Lung microvascular endothelial cell (primary cell): ENCODE results near the gene CLEC18C. TPM values are rescaled to one million over a fixed set of nuclear protein-coding genes. Genes with fewer than 3 reads are reported as not detected.
"Not testable (repeated sequence)": the region's sequence is repeated elsewhere in the genome, so short reads cannot be mapped to it uniquely, and the experiment has no call there.

Experiments used
- DNase-seq, 2 donors: peaks; one replicate each; pipeline versions ENCODE4 v3.0.0 to v3.0.0-alpha.2; 2010; ENCODE audit warnings: low read depth in 2 of 2
- total RNA-seq: library from RNA; depleted of rRNA; stranded (reverse); fragments of >200 nt; gene quantifications from 2 replicates; pipeline ENCODE4 v1.2.1, GENCODE V29; 2014

Gene CLEC18C
- under 0.01 TPM in 2 replicates for total RNA-seq

GRCh38 chr16:70173212-70173837, at the start of gene CLEC18C:
Gene CLEC18C, plus strand, starts transcription at chr16:70173787. Its CDS starts 492 bp downstream, at chr16:70174279.
- DNase-seq, result not testable (repeated sequence)

DNA sequence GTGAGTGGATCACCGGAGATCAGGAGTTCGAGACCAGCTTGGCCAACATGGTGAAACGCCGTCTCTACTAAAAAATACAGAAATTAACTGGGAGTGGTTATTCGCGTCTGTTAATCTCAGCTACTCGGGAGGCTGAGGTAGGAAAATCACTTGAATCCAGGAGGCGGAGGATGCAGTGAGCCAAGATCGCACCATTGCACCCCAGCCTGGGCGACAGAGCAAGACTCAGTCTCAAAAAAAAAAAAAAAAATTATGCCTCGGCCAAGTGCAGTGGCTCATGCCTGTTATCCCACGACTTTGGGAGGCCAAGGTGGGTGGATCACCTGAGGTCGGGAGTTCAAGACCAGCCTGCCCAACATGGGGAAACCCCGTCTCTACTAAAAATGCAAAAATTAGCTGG, 49.8 kb upstream of the CLEC18C start:
- DNase-seq, result not testable (repeated sequence)

DNA sequence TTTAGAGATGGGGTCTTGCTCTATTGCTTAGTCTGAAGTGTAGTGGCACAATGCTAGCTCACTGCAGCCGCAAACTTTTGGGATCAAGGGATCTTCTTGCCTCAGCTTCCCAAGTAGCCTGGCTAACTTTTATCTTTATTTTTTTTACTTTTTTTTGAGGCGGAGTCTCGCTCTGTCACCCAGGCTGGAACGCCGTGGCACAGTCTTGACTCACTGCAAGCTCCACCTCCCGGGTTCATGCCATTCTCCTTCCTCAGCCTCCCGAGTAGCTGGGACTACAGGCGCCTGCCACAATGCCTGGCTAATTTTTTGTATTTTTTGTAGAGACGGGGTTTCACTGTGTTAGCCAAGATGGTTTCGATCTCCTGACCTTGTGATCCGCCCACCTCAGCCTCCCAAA, 47.4 kb upstream of the CLEC18C start:
- DNase-seq, result not testable (repeated sequence)

DNA sequence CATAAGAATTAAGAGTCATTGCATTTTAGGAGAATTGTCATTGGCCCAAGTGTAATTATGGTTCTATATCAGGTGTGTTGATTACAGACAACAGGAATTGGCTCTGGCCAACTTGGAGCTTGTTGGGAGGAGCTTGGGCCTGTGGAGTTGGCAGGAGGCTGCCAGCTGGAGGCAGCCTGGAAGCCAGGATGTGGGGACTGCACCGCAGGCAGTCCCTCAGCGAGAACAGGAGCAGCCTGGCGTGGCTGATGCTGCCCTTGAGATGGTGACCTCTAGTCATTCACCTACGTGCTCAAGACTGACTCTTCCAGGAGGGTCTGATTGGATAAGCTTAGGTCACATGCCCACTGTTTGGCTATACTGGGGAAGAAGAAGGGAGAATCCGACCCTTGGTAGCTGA, 45.9 kb upstream of the CLEC18C start:
- DNase-seq, result not testable (repeated sequence)

- DNase-seq, result not testable (repeated sequence)
These were observed 44.7 kb upstream of the CLEC18C start for GRCh38 chr16:70128844-70129243.

GRCh38 chr16:70135796-70136195, 37.8 kb upstream of the CLEC18C start:
- not testable (repeated sequence) for DNase-seq

GRCh38 chr16:70136595-70136994, 37.0 kb upstream of the CLEC18C start:
- DNase-seq, result not testable (repeated sequence)

- DNase-seq, result not testable (repeated sequence)
These were observed 30.8 kb upstream of the CLEC18C start for GRCh38 chr16:70142739-70143138.

- not testable (repeated sequence) for DNase-seq
These were observed 30.2 kb upstream of the CLEC18C start for GRCh38 chr16:70143231-70143895.

- not testable (repeated sequence) for DNase-seq
These were observed 25.7 kb upstream of the CLEC18C start for GRCh38 chr16:70147853-70148252.

DNA sequence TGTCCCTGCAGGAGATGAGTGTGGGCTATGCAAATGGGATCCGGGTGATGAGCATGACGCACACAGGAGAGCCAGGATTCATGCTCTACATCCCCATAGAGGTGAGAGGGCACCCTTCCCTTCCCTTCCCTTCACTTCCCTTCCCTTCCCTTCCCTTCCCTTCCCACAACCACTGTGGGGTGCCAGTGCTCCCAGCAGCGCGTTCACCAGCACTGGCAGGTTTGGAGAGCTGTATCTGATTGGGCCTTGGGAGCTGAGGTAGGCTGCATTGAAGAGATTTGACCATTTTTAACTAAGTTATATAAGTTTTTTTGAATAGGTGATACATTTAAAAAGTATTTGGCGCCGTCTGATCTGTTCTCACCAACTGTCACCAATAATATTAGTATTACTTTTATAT, 25.1 kb upstream of the CLEC18C start:
- not testable (repeated sequence) for DNase-seq

- not testable (repeated sequence) for DNase-seq
These were observed 24.3 kb upstream of the CLEC18C start for GRCh38 chr16:70149296-70149695.

GRCh38 chr16:70151391-70151790, 22.2 kb upstream of the CLEC18C start:
- DNase-seq, result no peak

DNA sequence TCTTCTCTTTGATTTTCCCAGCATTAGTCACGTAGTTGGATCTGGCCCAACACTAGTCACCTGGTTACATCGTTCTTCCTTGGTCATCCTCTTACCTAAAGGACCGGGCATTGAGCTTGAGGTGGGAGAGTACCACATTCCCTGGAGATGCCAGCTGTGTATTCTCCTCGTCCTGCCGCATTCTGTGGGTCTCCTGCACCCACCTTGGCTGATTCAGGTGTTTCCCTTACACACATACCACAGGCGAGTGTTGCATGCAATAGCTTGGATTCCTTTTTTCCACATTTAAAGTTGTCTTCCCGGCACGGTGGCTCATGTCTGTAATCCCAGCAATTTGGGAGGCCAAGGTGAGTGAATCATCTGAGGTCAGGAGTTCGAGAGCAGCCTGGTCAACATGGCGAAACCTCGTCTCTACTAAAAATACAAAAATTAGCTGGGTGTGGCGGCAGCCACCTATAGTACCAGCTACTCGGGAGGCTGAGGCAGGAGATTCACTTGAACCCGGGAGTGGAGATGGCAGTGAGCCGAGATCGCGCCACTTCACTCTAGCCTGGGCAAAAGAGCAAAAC, 21.6 kb upstream of the CLEC18C start:
- no peak for DNase-seq

DNA sequence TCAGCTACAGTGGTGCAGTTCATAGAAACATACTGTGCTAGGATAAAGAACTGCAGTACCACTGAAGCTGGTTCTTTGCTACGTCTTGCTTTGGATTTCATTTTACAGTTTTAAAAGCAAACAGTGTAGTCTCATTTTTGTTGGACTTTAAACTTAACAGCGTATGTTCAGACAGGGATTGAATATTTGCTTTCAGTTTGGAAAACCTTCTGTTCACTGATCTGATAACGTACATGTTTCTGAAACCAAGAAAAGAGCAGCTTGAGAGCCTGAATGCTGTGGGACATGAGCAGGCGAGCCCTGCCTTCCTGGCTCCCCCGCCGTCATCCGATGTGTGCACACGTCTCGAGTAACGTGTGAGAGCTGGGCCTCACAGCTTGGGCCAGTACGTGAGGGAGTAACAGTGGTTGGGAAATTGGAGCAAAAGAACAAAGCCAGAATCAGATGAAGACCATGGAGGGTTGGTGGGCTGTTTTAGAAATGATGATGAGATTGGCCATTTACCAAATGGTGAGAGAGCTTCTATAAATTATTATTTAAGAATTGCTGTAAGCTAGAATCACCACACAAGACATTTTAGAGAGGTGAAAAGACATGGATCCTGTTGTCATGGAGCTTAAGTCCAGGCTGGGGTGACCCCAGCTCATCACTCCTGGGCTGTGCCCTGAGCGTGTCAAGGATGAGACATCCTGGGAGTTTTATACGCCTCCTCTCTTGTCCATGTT, 20.8 kb upstream of the CLEC18C start:
- no peak for DNase-seq

DNA sequence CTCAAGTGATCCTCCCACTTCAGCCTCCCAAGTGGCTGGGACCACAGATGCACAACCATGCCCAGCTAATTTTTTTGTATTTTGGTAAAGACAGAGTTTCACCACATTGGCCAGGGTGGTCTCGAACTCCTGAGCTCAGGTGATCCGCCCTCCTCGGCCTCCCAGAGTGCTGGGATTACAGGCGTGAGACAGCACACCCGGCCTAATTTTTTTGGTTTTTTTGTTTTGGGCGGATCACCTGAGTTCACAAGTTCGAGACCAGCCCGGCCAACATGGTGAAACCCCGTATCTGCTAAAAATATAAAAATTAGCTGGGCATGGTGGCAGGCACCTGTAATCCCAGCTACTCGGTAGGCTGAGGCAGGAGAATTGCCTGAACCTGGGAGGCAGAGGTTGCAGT, 18.9 kb upstream of the CLEC18C start:
- not testable (repeated sequence) for DNase-seq

DNA sequence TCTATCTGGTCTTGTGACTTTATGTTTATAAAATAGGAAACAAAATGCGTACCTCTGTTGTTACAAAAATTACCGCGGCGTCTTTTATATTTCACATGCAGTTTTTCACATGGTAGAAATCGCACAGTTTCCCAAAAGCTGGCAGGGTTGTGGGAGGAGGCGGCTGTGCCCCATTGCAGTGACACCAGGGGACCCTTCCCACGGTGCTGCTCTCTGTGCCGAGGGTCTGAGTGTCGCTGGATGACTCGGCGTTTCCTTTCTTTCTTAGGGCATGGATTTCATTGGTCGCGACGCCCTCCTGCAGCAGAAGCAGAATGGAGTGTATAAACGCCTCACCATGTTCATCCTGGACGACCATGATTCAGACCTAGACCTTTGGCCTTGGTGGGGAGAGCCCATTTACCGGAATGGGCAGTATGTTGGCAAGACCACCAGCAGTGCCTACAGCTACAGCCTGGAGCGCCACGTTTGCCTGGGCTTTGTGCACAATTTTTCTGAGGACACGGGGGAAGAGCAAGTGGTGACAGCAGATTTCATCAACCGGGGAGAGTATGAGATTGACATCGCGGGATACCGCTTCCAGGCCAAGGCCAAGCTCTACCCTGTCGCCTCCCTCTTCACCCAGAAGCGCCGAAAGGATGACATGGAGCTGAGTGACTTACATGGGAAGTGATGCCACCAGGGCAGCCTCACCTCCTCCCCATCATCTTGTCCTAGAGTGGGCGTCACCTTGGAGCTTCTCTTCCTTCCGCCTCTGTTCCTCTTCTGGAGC, 17.2 kb upstream of the CLEC18C start:
- DNase-seq, result no peak

- no peak for DNase-seq
These were observed 16.5 kb upstream of the CLEC18C start for GRCh38 chr16:70157105-70157476.

GRCh38 chr16:70157477-70158260, 15.9 kb upstream of the CLEC18C start:
- DNase-seq, result no peak

DNA sequence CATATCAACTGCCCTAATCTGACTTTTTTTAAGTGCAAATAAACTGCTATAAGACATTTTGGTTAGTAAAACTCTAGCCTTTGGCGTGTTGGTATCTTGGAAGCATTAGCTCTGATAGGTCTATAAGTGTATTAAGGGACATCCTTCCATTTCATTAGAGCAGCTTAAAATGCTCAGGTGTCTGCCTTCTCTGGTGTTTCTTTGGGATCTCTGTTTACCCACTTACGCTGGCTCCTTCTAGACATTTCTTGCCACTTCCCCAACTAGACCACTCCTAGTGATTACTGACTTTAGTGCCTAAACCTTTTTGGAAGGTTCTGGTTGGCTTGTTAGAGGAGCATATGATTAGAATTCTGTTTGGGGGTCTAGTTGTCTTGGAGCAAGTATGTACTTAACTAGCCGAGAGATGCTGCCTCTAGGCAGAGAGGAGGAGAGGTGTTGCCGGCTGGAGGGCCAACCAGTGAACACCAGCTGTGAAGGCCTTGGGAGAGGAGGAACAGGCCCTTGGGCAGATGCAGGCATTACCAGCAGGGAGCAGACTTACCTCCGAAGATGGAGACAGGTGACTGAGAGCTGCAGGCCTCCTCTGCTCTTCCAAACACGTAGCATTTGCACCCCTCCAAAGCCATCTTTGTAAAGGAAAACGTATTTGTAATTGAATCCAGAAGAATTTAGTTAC, 15.2 kb upstream of the CLEC18C start:
- DNase-seq, result no peak
